ENCODE results near the gene NTN4. TPM values are rescaled to one million over a fixed set of nuclear protein-coding genes. Genes with fewer than 3 reads are reported as not detected.
A peak's percentile ranks its signal among the peaks of the same experiment; 100 is the strongest.
"Not testable (repeated sequence)": the region's sequence is repeated elsewhere in the genome, so short reads cannot be mapped to it uniquely, and the experiment has no call there.

NTN4 gene
- total and polyA plus RNA-seq, 9 donors: 25.0 to 46.9 (median 43.1) TPM

GRCh38 chr12:95759039-95759438 is 31.5 kb downstream of the NTN4 start:
- no peaks in the 10 kb centered on the region for H3K27me3 ChIP-seq (ENCODE audit: control insufficient read depth, insufficient read depth, low read length)
- H3K27ac ChIP-seq (ENCODE audit: low read length): no peak overlapping the region
- WGBS (ENCODE audit: insufficient coverage): no CpG with 5 or more reads among the region's 3 CpGs
- H3K4me3 ChIP-seq (ENCODE audit: low read length): no peak overlapping the region
- H3K4me1 ChIP-seq (ENCODE audit: control insufficient read depth, insufficient read depth, low read length): peaks cover 5% of the 10 kb centered on the region
- no peak for DNase-seq
- no peaks in the 10 kb centered on the region for H3K36me3 ChIP-seq (ENCODE audit: control insufficient read depth, insufficient read depth, low read length)
- peaks cover 6% of the 10 kb centered on the region for H3K9me3 ChIP-seq (replicated peaks; ENCODE audit: control insufficient read depth, low read depth, low read length)

GRCh38 chr12:95756362-95756761 is 34.2 kb downstream of the NTN4 start:
- H3K27me3 ChIP-seq (ENCODE audit: control insufficient read depth, insufficient read depth, low read length): no peaks in the 10 kb centered on the region
- no peaks in the 10 kb centered on the region for H3K36me3 ChIP-seq (ENCODE audit: control insufficient read depth, insufficient read depth, low read length)
- WGBS (ENCODE audit: insufficient coverage): 76% methylated on average over 4 of the region's 5 CpGs
- H3K9me3 ChIP-seq (replicated peaks; ENCODE audit: control insufficient read depth, low read depth, low read length): peaks cover 6% of the 10 kb centered on the region
- peaks cover 4% of the 10 kb centered on the region for H3K4me1 ChIP-seq (ENCODE audit: control insufficient read depth, insufficient read depth, low read length)
- H3K4me3 ChIP-seq (ENCODE audit: low read length): no peak overlapping the region
- H3K27ac ChIP-seq (ENCODE audit: low read length): no peak overlapping the region
- DNase-seq: no peak

GRCh38 chr12:95755261-95755865 is 35.2 kb downstream of the NTN4 start:
- Histone ChIP-seq H3K9me3 (replicated peaks; ENCODE audit: control insufficient read depth, low read depth, low read length) (peaks cover 6% of the 10 kb centered on the region), H3K27me3 (ENCODE audit: control insufficient read depth, insufficient read depth, low read length) (no peaks in the 10 kb centered on the region), H3K27ac (ENCODE audit: low read length) (no peak overlapping the region), H3K36me3 (ENCODE audit: control insufficient read depth, insufficient read depth, low read length) (no peaks in the 10 kb centered on the region), H3K4me3 (ENCODE audit: low read length) (no peak overlapping the region), H3K4me1 (ENCODE audit: control insufficient read depth, insufficient read depth, low read length) (peaks cover 4% of the 10 kb centered on the region)
- no peak for DNase-seq
- WGBS (ENCODE audit: insufficient coverage): 62% methylated on average over 1 of the region's 6 CpGs

- H3K9me3 ChIP-seq (replicated peaks; ENCODE audit: control insufficient read depth, low read depth, low read length); H3K27ac ChIP-seq (ENCODE audit: low read length); H3K27me3 ChIP-seq (ENCODE audit: control insufficient read depth, insufficient read depth, low read length); DNase-seq; H3K36me3 ChIP-seq (ENCODE audit: control insufficient read depth, insufficient read depth, low read length); H3K4me1 ChIP-seq (ENCODE audit: control insufficient read depth, insufficient read depth, low read length); H3K4me3 ChIP-seq (ENCODE audit: low read length): not testable (repeated sequence)
- WGBS (ENCODE audit: insufficient coverage): no CpG with 5 or more reads among the region's 8 CpGs
Measured at GRCh38 chr12:95746062-95746461, 44.5 kb downstream of the NTN4 start.

- Histone ChIP-seq H3K27ac (ENCODE audit: low read length) (no peak overlapping the region), H3K27me3 (ENCODE audit: control insufficient read depth, insufficient read depth, low read length) (no peaks in the 10 kb centered on the region), H3K4me3 (ENCODE audit: low read length) (no peak overlapping the region), H3K36me3 (ENCODE audit: control insufficient read depth, insufficient read depth, low read length) (peaks cover 10% of the 10 kb centered on the region), H3K4me1 (ENCODE audit: control insufficient read depth, insufficient read depth, low read length) (peaks cover 20% of the 10 kb centered on the region), H3K9me3 (replicated peaks; ENCODE audit: control insufficient read depth, low read depth, low read length) (peaks cover 5% of the 10 kb centered on the region)
- 71% methylated on average over 2 of the region's 4 CpGs for WGBS (ENCODE audit: insufficient coverage)
- DNase-seq: no peak
Measured at GRCh38 chr12:95742586-95742985, 48.0 kb downstream of the NTN4 start.

- WGBS (ENCODE audit: insufficient coverage): no CpG with 5 or more reads among the region's 3 CpGs
Measured at GRCh38 chr12:95741635-95742034, 48.9 kb downstream of the NTN4 start.

GRCh38 chr12:95740751-95741150 is 49.8 kb downstream of the NTN4 start:
- peaks cover 11% of the 10 kb centered on the region for H3K36me3 ChIP-seq (ENCODE audit: control insufficient read depth, insufficient read depth, low read length)
- DNase-seq: no peak
- peaks cover 27% of the 10 kb centered on the region for H3K4me1 ChIP-seq (ENCODE audit: control insufficient read depth, insufficient read depth, low read length)
- no peak overlapping the region for H3K27ac ChIP-seq (ENCODE audit: low read length)
- peaks cover 5% of the 10 kb centered on the region for H3K9me3 ChIP-seq (replicated peaks; ENCODE audit: control insufficient read depth, low read depth, low read length)
- no peak overlapping the region for H3K4me3 ChIP-seq (ENCODE audit: low read length)
- no peaks in the 10 kb centered on the region for H3K27me3 ChIP-seq (ENCODE audit: control insufficient read depth, insufficient read depth, low read length)
- WGBS (ENCODE audit: insufficient coverage): no CpG with 5 or more reads among the region's 1 CpG

More at GRCh38 chr12:95741635-95742034, 48.9 kb downstream of the NTN4 start:
- Histone ChIP-seq H3K9me3 (replicated peaks; ENCODE audit: control insufficient read depth, low read depth, low read length) (peaks cover 5% of the 10 kb centered on the region), H3K27ac (ENCODE audit: low read length) (no peak overlapping the region), H3K4me3 (ENCODE audit: low read length) (no peak overlapping the region), H3K4me1 (ENCODE audit: control insufficient read depth, insufficient read depth, low read length) (peaks cover 26% of the 10 kb centered on the region), H3K27me3 (ENCODE audit: control insufficient read depth, insufficient read depth, low read length) (no peaks in the 10 kb centered on the region), H3K36me3 (ENCODE audit: control insufficient read depth, insufficient read depth, low read length) (peaks cover 15% of the 10 kb centered on the region)
- no peak for DNase-seq

- peaks cover 3% of the 10 kb centered on the region for H3K9me3 ChIP-seq (replicated peaks; ENCODE audit: control insufficient read depth, low read depth, low read length)
- H3K27me3 ChIP-seq (ENCODE audit: control insufficient read depth, insufficient read depth, low read length): no peaks in the 10 kb centered on the region
- H3K4me3 ChIP-seq (ENCODE audit: low read length): no peak overlapping the region
- H3K4me1 ChIP-seq (ENCODE audit: control insufficient read depth, insufficient read depth, low read length): peaks cover 27% of the 10 kb centered on the region
- 62% methylated on average over 11 of the region's 13 CpGs for WGBS (ENCODE audit: insufficient coverage)
- peaks cover 14% of the 10 kb centered on the region for H3K36me3 ChIP-seq (ENCODE audit: control insufficient read depth, insufficient read depth, low read length)
- H3K27ac ChIP-seq (ENCODE audit: low read length): peak overlapping the region; percentile 89
- DNase-seq: peak; percentile 74
Measured at GRCh38 chr12:95739561-95740313, 50.8 kb downstream of the NTN4 start.

GRCh38 chr12:95738024-95738611 is 52.4 kb downstream of the NTN4 start:
- Histone ChIP-seq H3K27me3 (ENCODE audit: control insufficient read depth, insufficient read depth, low read length) (no peaks in the 10 kb centered on the region), H3K4me1 (ENCODE audit: control insufficient read depth, insufficient read depth, low read length) (peaks cover 27% of the 10 kb centered on the region), H3K36me3 (ENCODE audit: control insufficient read depth, insufficient read depth, low read length) (peaks cover 14% of the 10 kb centered on the region), H3K4me3 (ENCODE audit: low read length) (no peak overlapping the region), H3K27ac (ENCODE audit: low read length) (peak overlapping the region; percentile 25), H3K9me3 (replicated peaks; ENCODE audit: control insufficient read depth, low read depth, low read length) (no peaks in the 10 kb centered on the region)
- WGBS (ENCODE audit: insufficient coverage): 82% methylated on average over 8 of the region's 11 CpGs
- DNase-seq: no peak

GRCh38 chr12:95736631-95737030 is 53.9 kb downstream of the NTN4 start:
- Histone ChIP-seq H3K4me3 (ENCODE audit: low read length) (no peak overlapping the region), H3K9me3 (replicated peaks; ENCODE audit: control insufficient read depth, low read depth, low read length) (no peaks in the 10 kb centered on the region), H3K4me1 (ENCODE audit: control insufficient read depth, insufficient read depth, low read length) (peaks cover 29% of the 10 kb centered on the region), H3K36me3 (ENCODE audit: control insufficient read depth, insufficient read depth, low read length) (peaks cover 14% of the 10 kb centered on the region), H3K27me3 (ENCODE audit: control insufficient read depth, insufficient read depth, low read length) (no peaks in the 10 kb centered on the region), H3K27ac (ENCODE audit: low read length) (no peak overlapping the region)
- no peak for DNase-seq
- WGBS (ENCODE audit: insufficient coverage): 83% methylated on average over 1 of the region's 2 CpGs

All from muscle of leg (tissue), 11 donors.